ENCODE results near the gene FBN1. TPM values are rescaled to one million over a fixed set of nuclear protein-coding genes. Genes with fewer than 3 reads are reported as not detected.

Gene FBN1
- total and polyA plus RNA-seq, 2 of the 13 experiments (the other 11 are each of a cell fraction or from before 2014, with no cell fraction given) = 1.5 to 3.0 TPM

DNA sequence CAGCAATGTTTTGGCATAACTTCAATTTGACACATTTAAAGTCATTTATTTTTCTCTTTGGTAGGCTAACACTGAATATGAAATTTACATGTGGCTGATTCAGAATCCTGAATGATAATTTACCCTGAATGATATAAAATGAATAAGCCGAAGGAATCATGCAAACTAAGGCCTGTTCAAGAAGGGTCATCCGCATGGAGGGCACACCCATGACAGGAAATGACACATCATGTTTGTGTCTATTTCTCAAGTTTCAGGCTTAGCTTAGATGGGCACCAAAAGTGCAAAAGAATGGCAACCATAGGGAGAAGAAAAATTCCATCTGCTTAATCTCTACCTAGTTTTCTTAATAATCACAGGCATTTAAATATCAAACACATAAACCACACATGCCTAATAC is 172.8 kb downstream of the FBN1 start (continued):
- TF ChIP-seq, protein P1, sequence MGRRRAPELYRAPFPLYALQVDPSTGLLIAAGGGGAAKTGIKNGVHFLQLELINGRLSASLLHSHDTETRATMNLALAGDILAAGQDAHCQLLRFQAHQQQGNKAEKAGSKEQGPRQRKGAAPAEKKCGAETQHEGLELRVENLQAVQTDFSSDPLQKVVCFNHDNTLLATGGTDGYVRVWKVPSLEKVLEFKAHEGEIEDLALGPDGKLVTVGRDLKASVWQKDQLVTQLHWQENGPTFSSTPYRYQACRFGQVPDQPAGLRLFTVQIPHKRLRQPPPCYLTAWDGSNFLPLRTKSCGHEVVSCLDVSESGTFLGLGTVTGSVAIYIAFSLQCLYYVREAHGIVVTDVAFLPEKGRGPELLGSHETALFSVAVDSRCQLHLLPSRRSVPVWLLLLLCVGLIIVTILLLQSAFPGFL (CRISPR knock-in tag; IDR thresholded peaks at IDR 0.05) = no peak
- TF ChIP-seq, protein P2, sequence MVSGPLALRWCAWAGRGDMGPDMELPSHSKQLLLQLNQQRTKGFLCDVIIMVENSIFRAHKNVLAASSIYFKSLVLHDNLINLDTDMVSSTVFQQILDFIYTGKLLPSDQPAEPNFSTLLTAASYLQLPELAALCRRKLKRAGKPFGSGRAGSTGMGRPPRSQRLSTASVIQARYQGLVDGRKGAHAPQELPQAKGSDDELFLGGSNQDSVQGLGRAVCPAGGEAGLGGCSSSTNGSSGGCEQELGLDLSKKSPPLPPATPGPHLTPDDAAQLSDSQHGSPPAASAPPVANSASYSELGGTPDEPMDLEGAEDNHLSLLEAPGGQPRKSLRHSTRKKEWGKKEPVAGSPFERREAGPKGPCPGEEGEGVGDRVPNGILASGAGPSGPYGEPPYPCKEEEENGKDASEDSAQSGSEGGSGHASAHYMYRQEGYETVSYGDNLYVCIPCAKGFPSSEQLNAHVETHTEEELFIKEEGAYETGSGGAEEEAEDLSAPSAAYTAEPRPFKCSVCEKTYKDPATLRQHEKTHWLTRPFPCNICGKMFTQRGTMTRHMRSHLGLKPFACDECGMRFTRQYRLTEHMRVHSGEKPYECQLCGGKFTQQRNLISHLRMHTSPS (CRISPR knock-in tag; IDR thresholded peaks at IDR 0.05; ENCODE audit: low read depth) = no peak
- TF ChIP-seq ZNF557 (CRISPR knock-in tag; IDR thresholded peaks at IDR 0.05) (no peak), FOXP1 (IDR thresholded peaks at IDR 0.05) (no peak), FOXP1 (CRISPR knock-in tag; IDR thresholded peaks at IDR 0.05) (no peak)

DNA sequence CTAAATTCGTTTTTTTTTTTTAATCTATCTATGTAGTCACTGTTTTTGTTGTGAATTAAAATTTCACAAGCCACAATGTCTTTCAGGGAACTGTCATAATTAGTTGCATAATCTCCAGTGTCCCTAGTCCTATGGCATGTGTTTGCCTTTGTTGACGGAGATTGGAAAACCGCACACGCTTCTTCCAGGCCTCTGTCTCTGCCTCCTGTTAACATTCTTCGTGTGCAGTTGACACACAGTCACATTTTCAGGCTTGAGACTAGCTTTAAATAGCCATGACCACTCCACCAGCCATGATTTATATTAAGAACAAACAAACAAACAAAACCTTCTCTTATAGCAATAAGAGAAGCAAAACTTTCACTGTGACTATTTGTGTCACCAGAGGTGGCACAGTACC is 174.4 kb downstream of the FBN1 start:
- POLR2A ChIA-PET = no interaction called here
- TF ChIP-seq ZNF850 (CRISPR knock-in tag; conservative IDR thresholded peaks at IDR 0.05) = no peak
- TF ChIP-seq HNF4G (IDR thresholded peaks at IDR 0.05; ENCODE audit: borderline replicate concordance, low read depth, low read length) = no peak
- TF ChIP-seq HNF4G (CRISPR knock-in tag; IDR thresholded peaks at IDR 0.05; ENCODE audit: borderline replicate concordance, low read depth) = no peak
- no peak for TF ChIP-seq NR2F1 (CRISPR knock-in tag; IDR thresholded peaks at IDR 0.05)
- TF ChIP-seq ZNF468 (CRISPR knock-in tag; IDR thresholded peaks at IDR 0.05) = no peak
- TF ChIP-seq IKZF1 (IDR thresholded peaks at IDR 0.05) = no peak
- no peak for TF ChIP-seq MYC (CRISPR knock-in tag; IDR thresholded peaks at IDR 0.05; ENCODE audit: borderline replicate concordance)
- TF ChIP-seq NR2C2 (CRISPR knock-in tag; IDR thresholded peaks at IDR 0.05; ENCODE audit: borderline replicate concordance) = no peak
- no peak for TF ChIP-seq ZBTB25 (CRISPR knock-in tag; IDR thresholded peaks at IDR 0.05)
- no peak for TF ChIP-seq KMT2B (CRISPR knock-in tag; IDR thresholded peaks at IDR 0.05)
- TF ChIP-seq ATF6 (CRISPR knock-in tag; conservative IDR thresholded peaks at IDR 0.05) = no peak
- TF ChIP-seq ZBTB20 (CRISPR knock-in tag; IDR thresholded peaks at IDR 0.05; ENCODE audit: borderline replicate concordance, low read depth) = no peak
- no peaks in the 10 kb centered on the region; a peak in 1 of 5 replicates for H3K36me3 ChIP-seq (replicated peaks in 1 of 2; ENCODE audit: control insufficient read depth in 1 of 2, insufficient read depth in 2 of 2, low read length in 2 of 2)
- no peak overlapping the region for H3K4me3 ChIP-seq (replicated peaks in 1 of 3; ENCODE audit: insufficient read depth in 1 of 3, low read depth in 2 of 3, low read length in 3 of 3)
- H3K9me3 ChIP-seq (ENCODE audit: low read length) = no peaks in the 10 kb centered on the region
- ATAC-seq (no peak), FAIRE-seq (no peak), DNase-seq (ENCODE audit: low spot score) (no peak)
- no peak overlapping the region for H3K9ac ChIP-seq (ENCODE audit: insufficient read depth, low read depth, low read length)
- H2AFZ ChIP-seq (ENCODE audit: low read length) = no peak overlapping the region
- H3K4me1 ChIP-seq (ENCODE audit: insufficient read depth, low read length) = no peaks in the 10 kb centered on the region
- CTCF ChIA-PET (ENCODE audit: low intra/inter-chr PET ratio, low total read pairs) = no interaction called here
- H4K20me1 ChIP-seq (ENCODE audit: insufficient read depth, low read length) = no peaks in the 10 kb centered on the region
- H3K27me3 ChIP-seq (ENCODE audit: control insufficient read depth in 1 of 2, insufficient read depth in 2 of 2, low read length in 2 of 2) = no peaks in the 10 kb centered on the region
- in situ Hi-C loops (cut with HindIII; ENCODE audit: extremely low pct_ligation_motif_present, low pct_unique_long_range_greater_than_20kb) (no loop called here), intact Hi-C loops (cut with micrococcal nuclease; ENCODE audit: unreplicated experiment) (no loop called here)
- H3K4me2 ChIP-seq (ENCODE audit: low read depth, low read length) = no peak overlapping the region
- H3K79me2 ChIP-seq (ENCODE audit: insufficient read depth, low read length) = no peaks in the 10 kb centered on the region
- WGBS (ENCODE audit: low lambda C conversion rate) = 72% methylated on average over 5 of the region's 5 CpGs
- no peak overlapping the region for H3K27ac ChIP-seq (ENCODE audit: extremely low read length, insufficient read depth, low read length)
- no TSS peak for BruUV-seq (replicated peaks)
